ENCODE results near the gene SERGEF.

DNA sequence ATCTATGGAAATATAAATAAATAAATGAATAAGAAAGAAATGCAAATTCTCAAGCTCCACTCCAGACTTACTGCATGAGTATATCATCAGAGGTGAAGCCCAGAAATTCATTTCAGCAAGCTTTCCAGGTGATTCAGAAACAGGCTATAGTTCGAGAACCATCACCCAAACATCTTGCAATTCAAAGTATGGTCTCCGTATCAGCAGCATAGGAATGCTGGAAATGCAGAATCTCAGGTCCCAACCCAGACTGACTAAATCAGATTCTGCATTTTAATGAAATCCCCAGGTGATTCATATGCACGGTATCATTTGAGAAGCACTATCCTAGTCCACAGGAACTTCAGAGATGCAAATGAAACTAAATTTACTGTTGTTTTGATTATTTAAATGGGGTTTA lies 95.3 kb downstream of the SERGEF start:
- TF ChIP-seq, protein P1, sequence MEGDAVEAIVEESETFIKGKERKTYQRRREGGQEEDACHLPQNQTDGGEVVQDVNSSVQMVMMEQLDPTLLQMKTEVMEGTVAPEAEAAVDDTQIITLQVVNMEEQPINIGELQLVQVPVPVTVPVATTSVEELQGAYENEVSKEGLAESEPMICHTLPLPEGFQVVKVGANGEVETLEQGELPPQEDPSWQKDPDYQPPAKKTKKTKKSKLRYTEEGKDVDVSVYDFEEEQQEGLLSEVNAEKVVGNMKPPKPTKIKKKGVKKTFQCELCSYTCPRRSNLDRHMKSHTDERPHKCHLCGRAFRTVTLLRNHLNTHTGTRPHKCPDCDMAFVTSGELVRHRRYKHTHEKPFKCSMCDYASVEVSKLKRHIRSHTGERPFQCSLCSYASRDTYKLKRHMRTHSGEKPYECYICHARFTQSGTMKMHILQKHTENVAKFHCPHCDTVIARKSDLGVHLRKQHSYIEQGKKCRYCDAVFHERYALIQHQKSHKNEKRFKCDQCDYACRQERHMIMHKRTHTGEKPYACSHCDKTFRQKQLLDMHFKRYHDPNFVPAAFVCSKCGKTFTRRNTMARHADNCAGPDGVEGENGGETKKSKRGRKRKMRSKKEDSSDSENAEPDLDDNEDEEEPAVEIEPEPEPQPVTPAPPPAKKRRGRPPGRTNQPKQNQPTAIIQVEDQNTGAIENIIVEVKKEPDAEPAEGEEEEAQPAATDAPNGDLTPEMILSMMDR (conservative IDR thresholded peaks at IDR 0.05 in 1 of 2, IDR thresholded peaks at IDR 0.05 in 1 of 2; ENCODE audit: extremely low read depth in 1 of 2, insufficient read depth in 1 of 2, low read depth in 1 of 2, low read length in 2 of 2) = no peak
- TF ChIP-seq EZH2 (IDR thresholded peaks at IDR 0.05; ENCODE audit: borderline replicate concordance, low read length) = no peak

All from mammary epithelial cell (primary cell).